Thoracic aorta (tissue), 2 donors: Measurements from ENCODE around the gene SORL1. TPM values are rescaled to one million over a fixed set of nuclear protein-coding genes. Genes with fewer than 3 reads are reported as not detected.

Source experiments
- ATAC-seq: fragments of 150-250 bp; one replicate; pipeline ENCODE4 v1.8.0; 2017; ENCODE audit warnings: low read depth; ENCODE audit not compliant: insufficient number of reproducible peaks, low FRiP score
- DNase-seq: peaks from one replicate; pipeline ENCODE4 v3.0.0-alpha.2; 2020; ENCODE audit warnings: low spot score
- H3K27ac ChIP-seq, 2 donors: fragments of 200-600 bp; sonication (generic); 1 replicate in 1 of 2; 2 replicates in 1 of 2; pipeline ENCODE4 v1.5.1; 2016; ENCODE audit warnings: mild to moderate bottlenecking in 2 of 2, moderate library complexity in 2 of 2
- H3K27me3 ChIP-seq: fragments of 200-600 bp; sonication (generic); replicated peaks from 2 replicates; pipeline ENCODE4 v1.6.0; 2016; ENCODE audit warnings: mild to moderate bottlenecking; ENCODE audit not compliant: insufficient read depth
- H3K36me3 ChIP-seq: fragments of 200-600 bp; sonication (generic); one replicate; pipeline ENCODE4 v1.5.1; 2016
- H3K4me1 ChIP-seq, 2 donors: fragments of 200-600 bp; sonication (generic); 1 replicate in 1 of 2; 2 replicates in 1 of 2; pipeline versions ENCODE4 v1.5.1 to v1.6.0; 2016; ENCODE audit warnings: low read depth in 2 of 2, mild to moderate bottlenecking in 1 of 2; ENCODE audit not compliant: control insufficient read depth in 1 of 2
- H3K4me3 ChIP-seq: fragments of 200-600 bp; sonication (generic); 2 replicates; pipeline ENCODE4 v1.5.1; 2016; ENCODE audit warnings: mild to moderate bottlenecking
- H3K9me3 ChIP-seq: fragments of 200-600 bp; sonication (generic); 2 replicates; pipeline ENCODE4 v1.5.1; 2016
- total RNA-seq, 2 donors: library from RNA; depleted of rRNA; stranded (reverse); fragments of >200 nt; gene quantifications; one replicate each; pipeline versions ENCODE4 v1.1.0 to v1.2.3, GENCODE V29; 2016
- TF ChIP-seq, protein P1 (sequence below): fragments of 200-600 bp; sonication (generic); IDR thresholded peaks from one replicate; pipeline ENCODE4 v1.5.1; 2019; ENCODE audit warnings: antibody characterized with exemption

SORL1 gene
- total RNA-seq, 2 donors from 2014 or later = 26.9 to 33.0 TPM

DNA sequence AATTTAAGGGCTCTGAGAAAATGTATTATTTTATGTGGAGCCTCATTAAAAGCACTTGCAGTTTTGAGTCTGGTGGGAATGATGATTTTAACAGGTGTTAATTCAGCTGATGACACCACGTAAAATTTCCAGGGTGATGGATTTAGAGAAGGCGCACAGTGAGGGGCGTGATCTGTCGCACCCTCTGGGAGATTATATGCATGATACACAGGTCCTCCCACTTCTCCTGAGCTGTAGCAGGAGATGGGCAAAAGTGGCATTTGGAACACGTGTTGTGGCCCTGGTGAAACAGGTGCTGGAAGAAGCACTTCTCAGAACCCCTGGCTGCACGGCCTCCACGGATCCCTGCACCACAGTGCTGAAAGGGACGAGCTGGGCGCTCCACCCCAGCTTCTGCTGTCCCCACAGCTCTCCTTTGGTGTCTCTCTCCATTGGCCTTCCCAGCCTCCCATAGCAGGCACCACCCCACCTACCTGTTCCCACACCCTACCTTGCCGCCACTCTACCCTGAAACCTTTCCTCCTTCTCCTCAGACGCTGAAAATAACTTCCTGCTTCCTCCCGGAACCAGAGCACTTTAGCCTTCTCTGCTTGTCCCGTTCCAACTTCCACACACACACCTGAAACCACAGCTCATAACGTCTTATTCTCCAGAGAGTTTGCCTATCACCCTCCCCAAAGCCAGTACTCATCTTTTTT is 6.9 kb upstream of the SORL1 start:
- Histone ChIP-seq H3K27ac (no peak overlapping the region), H3K36me3 (no peaks in the 10 kb centered on the region), H3K9me3 (no peaks in the 10 kb centered on the region), H3K27me3 (no peaks in the 10 kb centered on the region), H3K4me3 (no peak overlapping the region), H3K4me1 (peaks cover 3% of the 10 kb centered on the region in 2 donors)
- DNase-seq (no peak), ATAC-seq (no peak)
- TF ChIP-seq, protein P1, sequence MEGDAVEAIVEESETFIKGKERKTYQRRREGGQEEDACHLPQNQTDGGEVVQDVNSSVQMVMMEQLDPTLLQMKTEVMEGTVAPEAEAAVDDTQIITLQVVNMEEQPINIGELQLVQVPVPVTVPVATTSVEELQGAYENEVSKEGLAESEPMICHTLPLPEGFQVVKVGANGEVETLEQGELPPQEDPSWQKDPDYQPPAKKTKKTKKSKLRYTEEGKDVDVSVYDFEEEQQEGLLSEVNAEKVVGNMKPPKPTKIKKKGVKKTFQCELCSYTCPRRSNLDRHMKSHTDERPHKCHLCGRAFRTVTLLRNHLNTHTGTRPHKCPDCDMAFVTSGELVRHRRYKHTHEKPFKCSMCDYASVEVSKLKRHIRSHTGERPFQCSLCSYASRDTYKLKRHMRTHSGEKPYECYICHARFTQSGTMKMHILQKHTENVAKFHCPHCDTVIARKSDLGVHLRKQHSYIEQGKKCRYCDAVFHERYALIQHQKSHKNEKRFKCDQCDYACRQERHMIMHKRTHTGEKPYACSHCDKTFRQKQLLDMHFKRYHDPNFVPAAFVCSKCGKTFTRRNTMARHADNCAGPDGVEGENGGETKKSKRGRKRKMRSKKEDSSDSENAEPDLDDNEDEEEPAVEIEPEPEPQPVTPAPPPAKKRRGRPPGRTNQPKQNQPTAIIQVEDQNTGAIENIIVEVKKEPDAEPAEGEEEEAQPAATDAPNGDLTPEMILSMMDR = no peak

- ATAC-seq = no peak
Measured at GRCh38 chr11:121446752-121447156, 5.4 kb upstream of the SORL1 start.

GRCh38 chr11:121448011-121448410 is 4.1 kb upstream of the SORL1 start:
- H3K4me3 ChIP-seq = no peak overlapping the region
- peaks cover 6 to 17% of the 10 kb centered on the region in 2 donors for H3K4me1 ChIP-seq
- TF ChIP-seq, protein P1 = no peak
- H3K27me3 ChIP-seq = no peaks in the 10 kb centered on the region
- H3K27ac ChIP-seq = no peak overlapping the region
- DNase-seq (no peak), ATAC-seq (no peak)
- no peaks in the 10 kb centered on the region for H3K36me3 ChIP-seq
- H3K9me3 ChIP-seq = no peaks in the 10 kb centered on the region

More at GRCh38 chr11:121446752-121447156, 5.4 kb upstream of the SORL1 start:
- H3K27ac ChIP-seq = no peak overlapping the region
- H3K4me1 ChIP-seq = peaks cover 3 to 12% of the 10 kb centered on the region in 2 donors
- H3K36me3 ChIP-seq = no peaks in the 10 kb centered on the region
- no peak for DNase-seq
- TF ChIP-seq, protein P1 = no peak
- H3K4me3 ChIP-seq = no peak overlapping the region
- H3K9me3 ChIP-seq = no peaks in the 10 kb centered on the region
- H3K27me3 ChIP-seq = no peaks in the 10 kb centered on the region

GRCh38 chr11:121448431-121448941 is 3.6 kb upstream of the SORL1 start:
- ATAC-seq = no peak
- H3K36me3 ChIP-seq = no peaks in the 10 kb centered on the region
- TF ChIP-seq, protein P1 = no peak
- H3K27ac ChIP-seq = no peak overlapping the region
- H3K9me3 ChIP-seq = no peaks in the 10 kb centered on the region
- no peaks in the 10 kb centered on the region for H3K27me3 ChIP-seq
- DNase-seq = no peak
- no peak overlapping the region for H3K4me3 ChIP-seq
- peaks cover 7 to 20% of the 10 kb centered on the region in 2 donors for H3K4me1 ChIP-seq

DNA sequence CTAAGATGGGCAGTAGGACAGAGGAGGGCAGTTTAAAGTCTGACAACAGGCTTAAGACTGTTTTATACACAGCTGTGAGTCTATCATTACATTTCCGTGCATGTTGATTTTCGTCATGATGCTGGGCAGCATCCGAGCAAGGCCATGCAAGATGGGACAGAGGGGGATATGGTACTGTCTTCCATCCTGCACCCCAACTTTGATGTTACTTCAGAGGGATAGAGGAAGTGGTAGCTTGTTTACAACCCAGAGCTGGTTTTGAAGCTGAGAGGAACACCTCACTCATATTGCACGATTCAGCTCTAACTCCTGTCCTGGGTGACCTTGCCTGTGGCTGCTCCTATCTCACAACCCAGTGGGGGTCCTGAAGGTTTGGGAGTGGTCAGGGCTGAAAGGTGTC is 3.0 kb upstream of the SORL1 start:
- Histone ChIP-seq H3K4me1 (peaks cover 7 to 20% of the 10 kb centered on the region in 2 donors), H3K36me3 (no peaks in the 10 kb centered on the region), H3K27me3 (no peaks in the 10 kb centered on the region), H3K27ac (no peak overlapping the region), H3K4me3 (no peak overlapping the region), H3K9me3 (no peaks in the 10 kb centered on the region)
- TF ChIP-seq, protein P1 = no peak
- DNase-seq (no peak), ATAC-seq (no peak)
